ENCODE measurements around the gene OTOR. TPM values are rescaled to one million over a fixed set of nuclear protein-coding genes. Genes with fewer than 3 reads are reported as not detected.

OTOR gene
- total and polyA plus RNA-seq, 2 of the 8 experiments (the other 6 are each of a cell fraction or from before 2014, with no cell fraction given) = not detected

- H2AFZ ChIP-seq (ENCODE audit: low read length) = no peak overlapping the region
Measured at GRCh38 chr20:16713066-16713465, 35.1 kb upstream of the OTOR start.

More at GRCh38 chr20:16713066-16713465, 35.1 kb upstream of the OTOR start:
- POLR2A ChIA-PET (ENCODE audit: partially characterized antibody) = no interaction called here
- CTCF ChIA-PET (ENCODE audit: partially characterized antibody) = interaction anchor here (0.6 kb wide), 1 partner anchor 1014 kb away, joined by 3 read pairs; no protein-coding TSS in a partner anchor
- no peak overlapping the region for H2BK12ac ChIP-seq (ENCODE audit: low read depth, low read length)
- H3K9me3 ChIP-seq (ENCODE audit: insufficient read depth in 2 of 2, low read depth in 1 of 2, low read length in 1 of 2) = no peaks in the 10 kb centered on the region
- no peak overlapping the region for H3K4ac ChIP-seq (replicated peaks; ENCODE audit: insufficient read length, low read depth, low read length)
- no peak overlapping the region for H2BK5ac ChIP-seq (ENCODE audit: low read depth, low read length)
- H3K79me1 ChIP-seq (ENCODE audit: low read depth, low read length) = no peaks in the 10 kb centered on the region
- TF ChIP-seq MAFK (IDR thresholded peaks at IDR 0.05; ENCODE audit: low read depth, low read length) = 0 out of 2 replicates have a peak, but pooled peaks have one; percentile 8
- TF ChIP-seq CTBP2 (IDR thresholded peaks at IDR 0.05; ENCODE audit: borderline replicate concordance, insufficient read depth, insufficient read length, low read length) = no peak
- H3K27me3 ChIP-seq (replicated peaks in 1 of 4; ENCODE audit: control insufficient read depth in 3 of 4, extremely low read depth in 1 of 4, insufficient read depth in 3 of 4, low read length in 3 of 4) = no peaks in the 10 kb centered on the region
- H4K5ac ChIP-seq (ENCODE audit: insufficient read length, low read depth, low read length) = no peak overlapping the region
- H4K20me1 ChIP-seq (replicated peaks in 1 of 2; ENCODE audit: control insufficient read depth in 1 of 2, insufficient read depth in 2 of 2, low read length in 2 of 2) = no peaks in the 10 kb centered on the region
- DNase-seq (ENCODE audit: low read depth in 1 of 2, low spot score in 2 of 2) (no peak), FAIRE-seq (no peak)
- peaks cover 0 to 3% (median 0%) of the 10 kb centered on the region in 4 experiments; a peak in 1 of 7 replicates for H3K4me1 ChIP-seq (replicated peaks in 1 of 4; ENCODE audit: control insufficient read depth in 3 of 4, insufficient read depth in 4 of 4, low read length in 3 of 4)
- no peak overlapping the region for H2BK15ac ChIP-seq (ENCODE audit: low read length)
- no peak overlapping the region for H3K18ac ChIP-seq (ENCODE audit: extremely low read depth, low read length)
- H2AK5ac ChIP-seq (ENCODE audit: low read depth, low read length) = no peak overlapping the region
- no peak overlapping the region for H3K4me2 ChIP-seq (ENCODE audit: insufficient read depth in 1 of 2, low read depth in 2 of 2, low read length in 2 of 2)
- H3K56ac ChIP-seq (replicated peaks; ENCODE audit: insufficient read length, low read depth, low read length) = no peak overlapping the region
- H2BK20ac ChIP-seq (ENCODE audit: low read length) = no peak overlapping the region
- H4K8ac ChIP-seq (ENCODE audit: extremely low read depth, insufficient read depth, low read length) = no peak overlapping the region
- H3K79me2 ChIP-seq (ENCODE audit: control insufficient read depth in 1 of 2, insufficient read depth in 2 of 2, low read length in 2 of 2) = no peaks in the 10 kb centered on the region
- H3K23ac ChIP-seq (ENCODE audit: insufficient read length) = no peak overlapping the region
- H3K27ac ChIP-seq (ENCODE audit: low read depth, low read length) = no peak overlapping the region
- no peak overlapping the region for H3K4me3 ChIP-seq (ENCODE audit: extremely low read depth in 1 of 4, insufficient read depth in 2 of 4, low read depth in 3 of 4, low read length in 4 of 4)
- H3K36me3 ChIP-seq (ENCODE audit: control insufficient read depth in 2 of 4, insufficient read depth in 4 of 4, low read length in 3 of 4) = no peaks in the 10 kb centered on the region
- H3K14ac ChIP-seq (ENCODE audit: insufficient read length) = no peak overlapping the region
- H2BK120ac ChIP-seq (replicated peaks; ENCODE audit: low read depth, low read length) = no peak overlapping the region
- H4K91ac ChIP-seq (replicated peaks; ENCODE audit: insufficient read length, low read length) = no peak overlapping the region
- no peak overlapping the region for H3K9ac ChIP-seq (replicated peaks in 1 of 4; ENCODE audit: extremely low read depth in 1 of 4, low read depth in 3 of 4, low read length in 3 of 4)
- no peaks in the 10 kb centered on the region for H3K23me2 ChIP-seq (ENCODE audit: low read depth, low read length)

All from H1 (cell line).